Ovary (tissue), 9 donors: ENCODE measurements around the gene WNT7B. TPM values are rescaled to one million over a fixed set of nuclear protein-coding genes. Genes with fewer than 3 reads are reported as not detected.

ENCODE experiments used
- DNase-seq, 5 donors: peaks; one replicate each; pipeline ENCODE4 v3.0.0-alpha.2; 2019 to 2020
- H3K27ac ChIP-seq, 2 donors: fragments of 200-600 bp; one replicate each; pipeline versions ENCODE4 v1.5.1 to v1.8.0; 2019 to 2022
- H3K27me3 ChIP-seq: fragments of 200-600 bp; one replicate; pipeline ENCODE4 v1.8.0; 2022
- H3K36me3 ChIP-seq: fragments of 200-600 bp; sonication (generic); one replicate; pipeline ENCODE4 v1.5.1; 2019
- H3K4me1 ChIP-seq: one replicate; pipeline ENCODE4 v1.8.1; 2013; ENCODE audit warnings: mild to moderate bottlenecking, moderate library complexity; ENCODE audit not compliant: insufficient read depth
- H3K4me3 ChIP-seq: fragments of 200-600 bp; sonication (generic); one replicate; pipeline ENCODE4 v1.5.1; 2017
- H3K9me3 ChIP-seq, 2 donors: fragments of 200-600 bp in 1 of 2; sonication (generic) in 1 of 2; one replicate each; pipeline versions ENCODE4 v1.5.1 to v1.8.1; 2013 to 2019; ENCODE audit warnings: mild to moderate bottlenecking in 1 of 2, moderate library complexity in 1 of 2
- CTCF ChIP-seq, 3 donors: fragments of 450-650 bp in 2 of 3; fragments of 200-600 bp in 1 of 3; IDR thresholded peaks; one replicate each; pipeline versions ENCODE4 v1.5.1 to v1.8.0; 2016 to 2022; ENCODE audit warnings: antibody characterized with exemption in 3 of 3, mild to moderate bottlenecking in 1 of 3
- EP300 ChIP-seq: sonication (generic); formaldehyde crosslinking; IDR thresholded peaks from one replicate; pipeline ENCODE4 v1.6.1; 2017; ENCODE audit warnings: antibody characterized with exemption
- POLR2A ChIP-seq: fragments of 450-650 bp; IDR thresholded peaks from one replicate; pipeline ENCODE4 v1.6.1; 2017; ENCODE audit warnings: antibody characterized with exemption, mild to moderate bottlenecking, moderate library complexity
- WGBS, 3 donors: extraction: QIAGEN DNeasy Blood & Tissue Kit in 1 of 3; methylation state at CpG; one replicate each; pipeline versions ENCODE4 v1.1.5 to v1.1.7; 2013 to 2017; 5-methylcytosine and 5-hydroxymethylcytosine counted together
- intact Hi-C, 4 donors: fragments of 100-400 bp; cut with DNase I; formaldehyde crosslinking; loops; one replicate each; pipeline versions ENCODE4 v1.11.0 to v1.15.1; 2022 to 2023
- polyA plus RNA-seq, 2 donors: library from polyadenylated mRNA; stranded (reverse); fragments of 200-250 nt in 1 of 2; fragments of 350-450 nt in 1 of 2; fragmentation: Illumina TruSeq in 1 of 2; extraction: RNeasy Lipid Tissue Mini Kit (QIAGEN cat#74804) in 1 of 2; gene quantifications; one replicate each; pipeline ENCODE4 v1.2.3, GENCODE V29; 2013 to 2014
- total RNA-seq, 7 donors: library from RNA; depleted of rRNA in 2 of 7; stranded (reverse); fragments of >200 nt in 2 of 7; fragmentation: NEBNext Ultra II Directional in 3 of 7; extraction: Animal tissue kit (Norgen Biotek cat#: 25700) in 3 of 7; gene quantifications; one replicate each; pipeline versions ENCODE4 v1.1.0 to v1.2.4, GENCODE V29; 2016 to 2023
- donor health status: DM: no; HTN: no; CAD: no; lungs with moderate emphysema.
- donor health status: DM: no; HTN: no; CAD: no.
- donor health status: Bipolar disorder and iron deficiency.
- donor health status: DM: yes; HTN: yes; CAD: no.
- donor health status: DM: no; HTN: no; CAD: no.
- donor health status: DM: yes; HTN: yes; CAD: no.

The WNT7B gene
- total and polyA plus RNA-seq, 9 donors = 0.22 to 2.5 (median 0.59) TPM; not detected in 5

- Histone ChIP-seq H3K27ac (peak overlapping the region; percentile 39 to 68), H3K9me3 (no peaks in the 10 kb centered on the region), H3K4me3 (no peak overlapping the region), H3K36me3 (no peaks in the 10 kb centered on the region), H3K27me3 (no peaks in the 10 kb centered on the region), H3K4me1 (peaks cover 17% of the 10 kb centered on the region)
- peak in 3 of 5 donors; percentile 58 to 64 (median 61) for DNase-seq
- WGBS, 3 donors = 63 to 74% (median 65%) methylated on average over 15 to 17 of the region's 17 CpGs
- intact Hi-C loops = loop anchor here (5.0 to 10.0 kb wide), 6 partner anchors 297 to 547 kb away; partner anchors contain the start of genes CELSR1 (in 1 of the 4) and GTSE1 (in 1 of the 4)
- TF ChIP-seq POLR2A (no peak), CTCF (IDR thresholded peaks at IDR 0.05) (no peak), EP300 (no peak)
Measured at GRCh38 chr22:45997777-45998637, 21.0 kb upstream of the WNT7B start.

GRCh38 chr22:45997077-45997776, 20.3 kb upstream of the WNT7B start:
- peaks cover 17% of the 10 kb centered on the region for H3K4me1 ChIP-seq
- WGBS, 3 donors = 4 to 12% (median 4%) methylated on average over 7 to 16 of the region's 16 CpGs
- DNase-seq = peak; percentile 88 to 96 (median 91)

GRCh38 chr22:45996241-45997076, 19.5 kb upstream of the WNT7B start:
- WGBS, 3 donors = 68 to 73% (median 70%) methylated on average over 29 of the region's 29 CpGs
- no peaks in the 10 kb centered on the region for H3K9me3 ChIP-seq
- no peak for TF ChIP-seq EP300
- DNase-seq = peak in 2 of 5 donors; percentile 50 to 57
- no peak overlapping the region for H3K4me3 ChIP-seq
- no peaks in the 10 kb centered on the region for H3K27me3 ChIP-seq
- intact Hi-C loops = loop anchor here (5.0 to 10.0 kb wide), 6 partner anchors 298 to 548 kb away; partner anchors contain the start of genes CELSR1 (in 1 of the 4) and GTSE1 (in 1 of the 4)
- H3K36me3 ChIP-seq = no peaks in the 10 kb centered on the region
- H3K4me1 ChIP-seq = peaks cover 17% of the 10 kb centered on the region
- peak overlapping the region in 1 of 2 donors; percentile 25 for H3K27ac ChIP-seq

More at GRCh38 chr22:45997077-45997776, 20.3 kb upstream of the WNT7B start:
- H3K27ac ChIP-seq = peak overlapping the region; percentile 39 to 68
- TF ChIP-seq CTCF (IDR thresholded peaks at IDR 0.05) = no peak
- TF ChIP-seq POLR2A = peak; percentile 11
- TF ChIP-seq EP300 = no peak
- H3K27me3 ChIP-seq = no peaks in the 10 kb centered on the region
- no peaks in the 10 kb centered on the region for H3K9me3 ChIP-seq
- H3K4me3 ChIP-seq = no peak overlapping the region
- intact Hi-C loops = loop anchor here (5.0 to 10.0 kb wide), 6 partner anchors 298 to 548 kb away; partner anchors contain the start of genes CELSR1 (in 1 of the 4) and GTSE1 (in 1 of the 4)
- no peaks in the 10 kb centered on the region for H3K36me3 ChIP-seq

- DNase-seq = peak in 1 of 5 donors; percentile 46
- no peaks in the 10 kb centered on the region for H3K9me3 ChIP-seq
- intact Hi-C loops = loop anchor here (5.0 to 10.0 kb wide), 6 partner anchors 299 to 549 kb away; partner anchors contain the start of genes CELSR1 (in 1 of the 4) and GTSE1 (in 1 of the 4)
- no peaks in the 10 kb centered on the region for H3K36me3 ChIP-seq
- no peaks in the 10 kb centered on the region for H3K27me3 ChIP-seq
- H3K4me3 ChIP-seq = no peak overlapping the region
- 85 to 90% (median 89%) methylated on average over 27 of the region's 27 CpGs for WGBS, 3 donors
- TF ChIP-seq CTCF (IDR thresholded peaks at IDR 0.05) (no peak), POLR2A (no peak), EP300 (no peak)
- peaks cover 17% of the 10 kb centered on the region for H3K4me1 ChIP-seq
- H3K27ac ChIP-seq = no peak overlapping the region
Measured at GRCh38 chr22:45995405-45996101, 18.6 kb upstream of the WNT7B start.
